Skeletal muscle tissue (tissue), 4 donors: ENCODE measurements around the gene JAKMIP2. TPM values are rescaled to one million over a fixed set of nuclear protein-coding genes. Genes with fewer than 3 reads are reported as not detected.

Experiments
- H3K27ac ChIP-seq: one replicate; pipeline ENCODE4 v1.7.0; 2013; ENCODE audit warnings: mild to moderate bottlenecking, low read depth, low read length, inconsistent platforms
- H3K27me3 ChIP-seq, 3 donors: one replicate each; pipeline ENCODE4 v1.7.0; 2013; ENCODE audit warnings: low read length in 3 of 3; ENCODE audit not compliant: control insufficient read depth in 3 of 3, insufficient read depth in 3 of 3
- H3K36me3 ChIP-seq, 3 donors: one replicate each; pipeline ENCODE4 v1.7.0; 2013; ENCODE audit warnings: low read length in 3 of 3; ENCODE audit not compliant: control insufficient read depth in 3 of 3, insufficient read depth in 3 of 3
- H3K4me1 ChIP-seq, 3 donors: one replicate each; pipeline ENCODE4 v1.7.0; 2013; ENCODE audit warnings: low read length in 3 of 3, mild to moderate bottlenecking in 3 of 3; ENCODE audit not compliant: control insufficient read depth in 3 of 3, insufficient read depth in 3 of 3
- H3K4me3 ChIP-seq, 3 donors: one replicate each; pipeline ENCODE4 v1.7.0; 2013; ENCODE audit warnings: low read length in 3 of 3
- H3K9ac ChIP-seq, 3 donors: one replicate each; pipeline ENCODE4 v1.7.0; 2013; ENCODE audit warnings: low read length in 3 of 3, mild to moderate bottlenecking in 3 of 3, moderate library complexity in 2 of 3, low read depth in 1 of 3
- H3K9me3 ChIP-seq, 3 donors: one replicate each; pipeline ENCODE4 v1.7.0; 2013; ENCODE audit warnings: low read length in 3 of 3; ENCODE audit not compliant: control insufficient read depth in 3 of 3
- total RNA-seq: library from RNA; depleted of rRNA; stranded (reverse); fragments of >200 nt; gene quantifications from one replicate; pipeline ENCODE4 v1.2.3, GENCODE V29; 2014
- donor health status: Osteomylitis.

Gene JAKMIP2
- total RNA-seq, 1 donor from 2014 or later = 0.52 TPM

DNA sequence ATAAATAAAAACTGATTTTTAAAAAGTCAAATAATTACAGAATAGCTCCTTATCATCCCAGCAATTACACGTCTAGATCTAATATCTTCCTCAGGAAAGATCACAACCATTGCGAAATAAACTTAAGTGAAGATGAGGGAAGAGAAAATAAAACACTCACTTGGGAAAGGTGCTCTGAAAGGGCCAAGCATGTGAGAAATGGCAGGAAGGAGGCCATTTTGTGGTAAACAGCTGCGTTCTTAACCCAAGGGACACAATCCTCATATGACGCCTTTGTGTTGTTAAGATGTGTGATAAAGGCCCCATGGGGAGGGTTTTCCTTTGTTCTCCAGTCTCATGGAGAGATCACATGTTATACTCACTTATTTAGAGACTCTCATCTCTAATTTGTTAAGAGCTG is 32.5 kb downstream of the JAKMIP2 start:
- Histone ChIP-seq H3K36me3 (no peaks in the 10 kb centered on the region), H3K4me1 (no peaks in the 10 kb centered on the region), H3K27ac (no peak overlapping the region), H3K9ac (no peak overlapping the region), H3K27me3 (no peaks in the 10 kb centered on the region), H3K4me3 (no peak overlapping the region), H3K9me3 (no peaks in the 10 kb centered on the region)

DNA sequence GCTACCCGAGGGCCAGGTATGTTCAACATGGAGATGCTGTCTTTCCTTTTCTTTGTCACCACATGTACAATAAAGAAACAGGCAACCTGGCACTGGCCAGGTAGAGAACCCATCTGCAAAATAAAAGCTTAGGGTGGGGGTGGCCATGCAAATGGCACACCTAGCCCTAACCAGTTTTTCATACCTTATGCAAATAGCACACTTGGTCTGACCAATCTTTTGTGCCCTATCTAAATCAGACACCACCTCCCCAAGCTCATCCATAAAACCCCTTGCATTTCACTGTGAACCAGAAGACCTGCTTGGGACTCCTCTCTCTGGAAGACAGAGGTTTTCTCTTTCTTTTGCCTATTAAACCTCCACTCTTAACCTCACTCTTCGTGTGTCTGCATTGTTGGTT is 33.9 kb downstream of the JAKMIP2 start:
- Histone ChIP-seq H3K27me3 (no peaks in the 10 kb centered on the region), H3K4me1 (no peaks in the 10 kb centered on the region), H3K36me3 (no peaks in the 10 kb centered on the region)

DNA sequence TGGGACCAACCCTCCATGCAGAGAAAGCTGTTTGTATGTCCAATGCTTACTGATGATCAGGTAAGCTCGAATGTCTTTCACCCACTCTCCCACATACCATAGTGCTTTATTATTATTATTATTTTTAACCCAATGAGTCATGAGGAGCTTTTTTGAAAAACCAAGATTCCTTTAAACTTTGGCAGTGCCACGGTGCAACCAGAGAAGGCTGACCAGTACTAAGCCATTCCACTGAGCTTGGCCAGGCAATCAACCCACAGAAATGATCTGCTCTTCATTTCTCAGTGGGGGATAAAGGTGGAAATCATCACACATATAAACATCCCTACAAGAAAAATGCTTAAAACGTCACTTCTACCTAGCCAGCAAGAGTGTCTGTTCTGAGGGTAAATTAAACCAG is 35.5 kb downstream of the JAKMIP2 start:
- Histone ChIP-seq H3K4me1 (no peaks in the 10 kb centered on the region), H3K27ac (no peak overlapping the region), H3K4me3 (no peak overlapping the region), H3K27me3 (no peaks in the 10 kb centered on the region), H3K9ac (no peak overlapping the region), H3K36me3 (no peaks in the 10 kb centered on the region), H3K9me3 (no peaks in the 10 kb centered on the region)

More for the DNA sequence above, 33.9 kb downstream of the JAKMIP2 start:
- no peak overlapping the region for H3K4me3 ChIP-seq
- no peaks in the 10 kb centered on the region for H3K9me3 ChIP-seq
- no peak overlapping the region for H3K9ac ChIP-seq
- no peak overlapping the region for H3K27ac ChIP-seq

DNA sequence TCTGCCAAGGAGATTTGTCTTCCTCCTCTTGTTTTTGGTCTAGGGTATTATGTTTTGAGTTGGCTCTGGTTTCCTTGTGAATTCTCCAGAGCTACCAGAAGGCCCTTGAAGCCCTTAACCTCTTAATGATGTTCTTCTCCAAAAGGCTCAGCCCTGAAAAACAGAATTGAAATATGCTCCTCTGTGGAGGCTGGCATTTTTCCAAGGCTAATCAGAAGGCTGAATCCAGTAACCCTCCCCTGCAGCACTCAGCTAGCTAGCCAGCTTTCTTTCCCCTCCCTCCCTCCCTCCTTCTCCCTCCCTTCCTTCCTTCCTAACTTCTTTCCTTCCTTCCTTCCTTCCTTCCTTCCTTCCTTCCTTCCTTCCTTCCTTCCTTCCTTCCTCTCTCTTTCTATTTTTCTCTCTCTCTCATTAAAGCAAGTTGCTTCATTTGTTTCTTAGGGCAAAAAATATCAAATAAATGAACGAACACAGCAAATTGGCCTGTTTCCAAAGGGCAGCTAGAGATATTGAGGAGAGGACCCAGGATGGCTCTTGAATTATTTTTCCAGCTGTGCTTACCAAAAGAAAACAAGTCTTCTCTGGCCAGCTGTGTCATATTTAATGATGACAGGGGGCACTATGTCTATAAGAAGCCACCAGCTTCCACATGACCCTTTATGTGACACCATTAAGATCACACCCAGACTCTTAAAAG is 38.7 kb downstream of the JAKMIP2 start:
- Histone ChIP-seq H3K4me3 (no peak overlapping the region), H3K27ac (no peak overlapping the region), H3K27me3 (peaks cover 0 to 2% (median 0%) of the 10 kb centered on the region in 3 donors), H3K4me1 (no peaks in the 10 kb centered on the region), H3K9ac (no peak overlapping the region), H3K36me3 (no peaks in the 10 kb centered on the region), H3K9me3 (no peaks in the 10 kb centered on the region)

DNA sequence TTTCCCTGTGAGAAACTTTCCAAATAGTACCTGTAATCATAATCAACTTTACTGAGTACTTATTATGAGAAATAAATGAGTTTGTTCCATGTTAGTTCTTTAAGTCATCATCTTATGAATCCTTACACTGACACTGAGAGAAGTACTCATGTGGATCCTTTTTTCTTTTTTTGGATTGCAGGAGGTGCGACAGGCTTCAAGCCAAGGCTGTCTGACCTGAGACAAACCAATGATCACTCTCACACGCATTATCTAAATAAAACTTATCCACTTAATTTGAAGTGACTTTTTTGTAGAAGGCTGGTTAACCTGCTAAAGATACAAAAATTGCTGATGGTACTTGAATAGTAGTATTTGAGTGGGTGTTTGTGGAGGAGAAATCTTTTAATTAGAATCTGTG is 39.5 kb downstream of the JAKMIP2 start:
- Histone ChIP-seq H3K27ac (no peak overlapping the region), H3K9me3 (no peaks in the 10 kb centered on the region), H3K9ac (no peak overlapping the region)

DNA sequence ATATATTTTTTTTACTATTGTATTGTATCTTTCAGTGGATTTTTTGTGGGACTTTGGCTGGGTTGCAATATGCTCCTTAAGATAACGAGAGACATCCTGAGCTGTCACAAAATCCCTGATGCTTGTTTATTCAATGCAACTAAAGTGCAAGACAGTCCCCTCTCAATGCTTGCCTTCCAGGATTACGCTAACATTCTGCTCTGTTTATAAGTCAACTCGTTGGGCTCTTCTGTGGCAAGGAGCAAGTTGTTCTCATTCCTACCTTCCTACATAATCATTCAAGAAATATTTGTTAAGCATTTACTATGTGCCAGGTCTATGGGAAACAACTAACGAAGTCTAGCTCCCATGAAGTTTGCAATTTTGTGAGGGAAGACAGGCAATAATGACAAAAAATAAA is 40.4 kb downstream of the JAKMIP2 start:
- no peak overlapping the region for H3K4me3 ChIP-seq
- no peaks in the 10 kb centered on the region for H3K4me1 ChIP-seq
- no peak overlapping the region for H3K9ac ChIP-seq
- no peaks in the 10 kb centered on the region for H3K36me3 ChIP-seq
- peaks cover 0 to 2% (median 0%) of the 10 kb centered on the region in 3 donors for H3K27me3 ChIP-seq
- H3K9me3 ChIP-seq = no peaks in the 10 kb centered on the region
- no peak overlapping the region for H3K27ac ChIP-seq

More for the DNA sequence above, 39.5 kb downstream of the JAKMIP2 start:
- no peak overlapping the region for H3K4me3 ChIP-seq
- no peaks in the 10 kb centered on the region for H3K4me1 ChIP-seq
- H3K36me3 ChIP-seq = no peaks in the 10 kb centered on the region
- H3K27me3 ChIP-seq = peaks cover 0 to 2% (median 0%) of the 10 kb centered on the region in 3 donors

DNA sequence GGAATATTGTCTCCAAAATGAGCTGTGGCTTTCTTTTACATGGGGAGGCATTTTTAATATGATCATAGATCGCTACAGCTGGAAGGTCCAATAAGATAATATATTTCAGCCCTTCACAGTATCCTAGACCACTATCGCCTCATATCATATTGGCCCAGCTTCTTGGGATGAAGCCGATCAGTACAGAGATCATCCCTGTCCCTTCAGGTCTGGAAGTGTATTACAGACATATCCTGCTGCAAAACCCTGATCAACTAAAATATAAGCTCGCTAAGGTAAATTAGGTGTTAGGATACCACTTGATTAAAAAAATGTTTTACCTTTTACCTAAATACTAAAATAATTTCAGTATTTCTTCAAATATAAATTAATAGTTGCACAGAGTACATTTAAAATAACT is 41.7 kb downstream of the JAKMIP2 start:
- H3K36me3 ChIP-seq = no peaks in the 10 kb centered on the region
- H3K9ac ChIP-seq = no peak overlapping the region
- H3K27ac ChIP-seq = no peak overlapping the region
- no peaks in the 10 kb centered on the region for H3K4me1 ChIP-seq
- no peaks in the 10 kb centered on the region for H3K9me3 ChIP-seq
- H3K4me3 ChIP-seq = no peak overlapping the region
- peaks cover 0 to 2% (median 0%) of the 10 kb centered on the region in 3 donors for H3K27me3 ChIP-seq

DNA sequence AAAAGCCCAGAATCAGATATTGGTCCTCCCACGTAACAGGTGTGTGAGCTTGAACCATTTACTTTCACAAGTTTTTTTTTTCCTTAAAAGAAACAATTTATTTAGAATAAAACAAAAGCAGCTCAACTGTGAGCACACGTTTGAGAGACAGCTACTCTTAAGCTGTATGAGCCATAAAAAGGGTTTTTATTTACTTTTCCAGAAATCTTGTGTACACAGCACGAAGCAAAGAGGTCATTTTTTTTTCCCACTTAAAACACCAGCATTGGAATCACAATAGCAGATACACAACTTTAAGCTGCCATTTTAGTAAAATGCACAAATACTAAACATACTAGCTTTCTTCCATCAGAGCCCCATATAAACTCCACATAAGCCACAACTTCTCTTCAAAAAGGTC is 44.6 kb downstream of the JAKMIP2 start:
- Histone ChIP-seq H3K27me3 (peaks cover 0 to 2% (median 0%) of the 10 kb centered on the region in 3 donors), H3K9ac (no peak overlapping the region), H3K36me3 (no peaks in the 10 kb centered on the region), H3K27ac (no peak overlapping the region), H3K4me3 (no peak overlapping the region), H3K9me3 (no peaks in the 10 kb centered on the region), H3K4me1 (no peaks in the 10 kb centered on the region)

DNA sequence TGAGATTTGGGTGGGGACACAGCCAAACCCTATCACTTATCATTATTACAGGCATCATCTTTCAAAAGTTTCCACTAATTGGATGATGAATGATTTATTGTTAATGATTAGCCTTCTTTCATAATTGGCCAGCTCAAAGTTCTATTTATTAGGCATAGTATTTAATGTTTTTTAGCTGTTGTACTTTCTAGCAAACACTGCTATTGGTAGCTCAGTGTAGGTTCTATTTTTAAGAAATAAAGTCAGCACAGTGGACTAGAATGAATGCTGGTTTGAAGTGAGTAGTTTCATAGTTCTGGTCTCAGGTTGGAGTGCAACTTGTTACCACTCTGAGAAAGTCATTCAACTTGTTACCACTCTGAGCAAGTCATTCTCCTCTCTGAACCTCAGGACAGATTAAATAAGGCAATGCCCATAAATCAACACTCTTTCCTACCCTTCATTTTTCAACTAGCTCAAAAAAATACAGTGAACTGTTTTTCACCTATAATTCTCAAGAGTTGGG is 46.9 kb downstream of the JAKMIP2 start:
- no peaks in the 10 kb centered on the region for H3K36me3 ChIP-seq
- H3K9ac ChIP-seq = no peak overlapping the region
- no peaks in the 10 kb centered on the region for H3K4me1 ChIP-seq
- peaks cover 0 to 2% (median 0%) of the 10 kb centered on the region in 3 donors for H3K27me3 ChIP-seq
- H3K9me3 ChIP-seq = no peaks in the 10 kb centered on the region
- no peak overlapping the region for H3K4me3 ChIP-seq
- no peak overlapping the region for H3K27ac ChIP-seq

DNA sequence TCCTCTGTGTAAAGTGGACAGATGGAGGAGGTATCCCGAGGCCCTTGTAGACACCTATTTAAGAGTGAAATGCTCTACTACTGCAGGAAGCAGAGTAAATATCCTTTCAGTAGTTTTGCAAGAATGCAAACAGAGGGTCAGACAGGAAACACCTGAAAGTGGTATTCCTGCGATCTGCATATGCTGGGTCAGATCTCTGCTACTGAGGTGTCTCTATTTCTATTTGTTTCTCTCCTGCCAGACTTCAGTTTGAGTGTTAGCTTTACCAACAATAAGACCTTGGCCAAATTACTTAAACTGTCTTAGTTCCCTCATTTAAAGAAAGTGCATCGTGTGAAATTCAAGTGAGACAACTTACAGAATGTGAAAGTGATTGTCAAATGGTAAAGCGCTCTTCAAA is 47.6 kb downstream of the JAKMIP2 start:
- Histone ChIP-seq H3K27ac (no peak overlapping the region), H3K4me1 (no peaks in the 10 kb centered on the region), H3K9ac (no peak overlapping the region), H3K27me3 (no peaks in the 10 kb centered on the region), H3K4me3 (no peak overlapping the region), H3K36me3 (no peaks in the 10 kb centered on the region), H3K9me3 (no peaks in the 10 kb centered on the region)
